Endothelial cell of umbilical vein (primary cell): Measurements from ENCODE around the gene ACER3. TPM values are rescaled to one million over a fixed set of nuclear protein-coding genes. Genes with fewer than 3 reads are reported as not detected.

Experiments used
- BruUV-seq: library from RNA; stranded (reverse); fragments of 400-500 nt; replicated peaks from 2 replicates; lab custom pipeline; 2021; lab: Mats Ljungman, UMichigan
- CTCF ChIA-PET: fragments of 300-600, 350-600 bp; sonication (Branson Sonifier 250); formaldehyde crosslinking; loops from one replicate; lab custom pipeline; 2021; ENCODE audit warnings: antibody characterized with exemption, inconsistent platforms; lab: Charles Lee
- POLR2A ChIA-PET: fragments of 300-600, 350-600 bp; sonication (Branson Sonifier 250); formaldehyde crosslinking; loops from one replicate; lab custom pipeline; 2021; ENCODE audit warnings: antibody characterized with exemption, inconsistent platforms; lab: Charles Lee
- DNase-seq: peaks from one replicate; pipeline ENCODE4 v3.0.0-alpha.2; 2011; ENCODE audit warnings: low read depth, low spot score
- FAIRE-seq: peaks from 2 replicates; lab custom pipeline; 2011; peaks lifted over from hg19 to GRCh38; lab: Jason Lieb, UNC
- H2AFZ ChIP-seq: 2 replicates; pipeline ENCODE4 v1.6.0; 2012; ENCODE audit warnings: low read depth, low read length, control low read depth, inconsistent platforms
- H3K27ac ChIP-seq: 2 replicates; pipeline ENCODE4 v1.5.1; 2011; ENCODE audit warnings: low read depth, mild to moderate bottlenecking, control low read depth, low read length, moderate library complexity; ENCODE audit not compliant: insufficient read depth
- H3K27me3 ChIP-seq, 2 experiments: 2 replicates each; pipeline versions ENCODE4 v1.6.0 to v1.6.1; 2011; ENCODE audit warnings: low read length in 2 of 2, mixed read lengths in 1 of 2; ENCODE audit not compliant: control insufficient read depth in 2 of 2, insufficient read depth in 2 of 2
- H3K36me3 ChIP-seq, 2 experiments: 2 replicates in 1 of 2; 3 replicates in 1 of 2; pipeline ENCODE4 v1.5.1; 2011; ENCODE audit warnings: low read length in 2 of 2, mild to moderate bottlenecking in 1 of 2, moderate library complexity in 1 of 2; ENCODE audit not compliant: control insufficient read depth in 2 of 2, insufficient read depth in 2 of 2; ENCODE audit errors: extremely low read depth in 1 of 2
- H3K4me1 ChIP-seq: 3 replicates; pipeline ENCODE4 v1.5.1; 2011; ENCODE audit warnings: mild to moderate bottlenecking, low read length; ENCODE audit not compliant: control insufficient read depth, insufficient read depth; ENCODE audit errors: extremely low read depth
- H3K4me2 ChIP-seq: 2 replicates; pipeline ENCODE4 v1.6.1; 2011; ENCODE audit warnings: low read length, control low read depth, mixed read lengths; ENCODE audit not compliant: insufficient read depth
- H3K4me3 ChIP-seq, 3 experiments: fragments of 200-600 bp in 1 of 3; sonication (generic), shearing (Covaris generic) in 1 of 3; replicated peaks in 1 of 3; 2 replicates each; pipeline ENCODE4 v1.5.1; 2011 to 2016; ENCODE audit warnings: control low read depth in 3 of 3, low read length in 3 of 3, mild to moderate bottlenecking in 2 of 3, inconsistent platforms in 1 of 3, low read depth in 1 of 3, moderate library complexity in 1 of 3; ENCODE audit not compliant: insufficient read depth in 1 of 3
- H3K79me2 ChIP-seq: 2 replicates; pipeline ENCODE4 v1.6.0; 2012; ENCODE audit warnings: low read length, inconsistent platforms; ENCODE audit not compliant: control insufficient read depth, insufficient read depth
- H3K9ac ChIP-seq: replicated peaks from 2 replicates; pipeline ENCODE3; 2011; ENCODE audit warnings: low read length, control low read depth; ENCODE audit not compliant: insufficient read depth; ENCODE audit errors: extremely low read depth
- H3K9me1 ChIP-seq: replicated peaks from 3 replicates; pipeline ENCODE4 v1.6.0; 2011; ENCODE audit warnings: mild to moderate bottlenecking, low read length; ENCODE audit not compliant: control insufficient read depth, insufficient read depth; ENCODE audit errors: extremely low read depth
- H3K9me3 ChIP-seq: replicated peaks from 2 replicates; pipeline ENCODE4 v1.5.1; 2012; ENCODE audit warnings: low read length, inconsistent platforms; ENCODE audit not compliant: control insufficient read depth, insufficient read depth
- H4K20me1 ChIP-seq: replicated peaks from 2 replicates; pipeline ENCODE3; 2011; ENCODE audit warnings: mild to moderate bottlenecking, low read length; ENCODE audit not compliant: control insufficient read depth, insufficient read depth; ENCODE audit errors: extremely low read depth
- CTCF ChIP-seq, 2 donors: IDR thresholded peaks; 1 replicate in 1 of 2; 2 replicates in 1 of 2; pipeline ENCODE4 v1.5.1; 2011; ENCODE audit warnings: low read length in 2 of 2, mild to moderate bottlenecking in 2 of 2, moderate library complexity in 2 of 2, control low read depth in 1 of 2, inconsistent platforms in 1 of 2, low read depth in 1 of 2; ENCODE audit not compliant: insufficient read depth in 1 of 2; ENCODE audit errors: extremely low read depth in 1 of 2
- EZH2 ChIP-seq: IDR thresholded peaks from 2 replicates; pipeline ENCODE4 v1.6.1; 2012; ENCODE audit warnings: borderline replicate concordance, low read depth, mild to moderate bottlenecking, moderate library complexity, low read length, inconsistent platforms; ENCODE audit not compliant: severe bottlenecking
- FOS ChIP-seq: IDR thresholded peaks from 2 replicates; pipeline ENCODE4 v1.6.1; 2011; ENCODE audit warnings: mild to moderate bottlenecking, low read length, moderate library complexity, borderline replicate concordance; ENCODE audit not compliant: insufficient read depth
- GATA2 ChIP-seq: IDR thresholded peaks from 2 replicates; pipeline ENCODE4 v1.7.0; 2011; ENCODE audit warnings: low read depth, mild to moderate bottlenecking, moderate library complexity, mixed read lengths, low read length; ENCODE audit not compliant: insufficient read length, insufficient read depth
- JUN ChIP-seq: IDR thresholded peaks from 2 replicates; pipeline ENCODE4 v1.6.1; 2011; ENCODE audit warnings: borderline replicate concordance, low read depth; ENCODE audit not compliant: insufficient read length, insufficient read depth
- MAX ChIP-seq: IDR thresholded peaks from 2 replicates; pipeline ENCODE4 v1.6.1; 2011; ENCODE audit not compliant: insufficient read depth, insufficient read length
- MYC ChIP-seq: IDR thresholded peaks from one replicate; pipeline ENCODE4 v1.6.1; 2011; ENCODE audit warnings: mild to moderate bottlenecking, low read depth, low read length
- POLR2A ChIP-seq: IDR thresholded peaks from 2 replicates; pipeline ENCODE4 v1.6.1; 2012; ENCODE audit warnings: low read depth, mild to moderate bottlenecking, control low read depth, low read length
- POLR2AphosphoS5 ChIP-seq: IDR thresholded peaks from 2 replicates; pipeline ENCODE4 v1.6.1; 2012; ENCODE audit warnings: low read depth, mild to moderate bottlenecking, control low read depth, low read length, moderate library complexity; ENCODE audit not compliant: insufficient read depth
- dilution Hi-C: fragments of 300-500 bp; cut with MboI; formaldehyde crosslinking; loops from one replicate; pipeline ENCODE4 v1.15.0; 2019; ENCODE audit warnings: low sequenced_read_pairs; ENCODE audit not compliant: extremely low pct_ligation_motif_present
- intact Hi-C: fragments of 100-400 bp; cut with micrococcal nuclease; formaldehyde crosslinking; loops from one replicate; pipeline ENCODE4 v1.10.0; 2022
- polyA plus RNA-seq, 4 experiments: library from polyadenylated mRNA; depleted of rRNA in 3 of 4; stranded (reverse) in 3 of 4; unstranded in 1 of 4; fragments of >200 nt; gene quantifications; 2 replicates each; pipeline versions ENCODE4 v1.2.1 to v1.2.3, GENCODE V29; 2011 to 2012; ENCODE audit warnings: missing spikeins in 1 of 4
- total RNA-seq: library from RNA; stranded (reverse); gene quantifications from 2 replicates; pipeline ENCODE4 v1.2.3, GENCODE V29; 2021

ACER3 gene
- total and polyA plus RNA-seq, 2 donors (not counting 3 experiments of a cell fraction or from before 2014, with no cell fraction given), result 9.9 to 31.6 TPM

DNA sequence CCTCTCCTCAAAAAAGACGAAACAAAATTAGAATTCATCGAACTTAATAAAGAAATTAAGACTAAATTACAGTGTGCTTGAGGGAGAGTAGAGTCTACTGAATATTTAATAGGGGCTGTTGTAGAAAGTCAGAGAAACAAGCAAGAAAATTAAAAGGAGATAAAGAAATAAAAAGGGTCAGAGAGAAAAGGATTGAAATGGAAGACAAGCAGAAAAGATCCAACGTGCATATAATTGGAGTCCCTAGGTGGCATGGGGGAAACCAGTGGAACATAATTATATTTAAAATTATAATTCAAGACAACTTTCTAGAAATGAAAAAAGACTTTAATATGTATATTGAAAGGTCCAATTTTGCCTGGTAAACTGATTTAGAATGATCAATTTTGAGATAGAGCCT lies 74.3 kb downstream of the ACER3 start:
- Histone ChIP-seq H3K4me3 (no peak overlapping the region), H3K27ac (no peak overlapping the region), H3K9me3 (no peaks in the 10 kb centered on the region), H3K36me3 (no peaks in the 10 kb centered on the region), H3K4me2 (no peak overlapping the region), H2AFZ (no peak overlapping the region), H3K9ac (no peak overlapping the region), H3K4me1 (peaks cover 7% of the 10 kb centered on the region), H4K20me1 (no peaks in the 10 kb centered on the region), H3K27me3 (no peaks in the 10 kb centered on the region), H3K79me2 (no peaks in the 10 kb centered on the region), H3K9me1 (no peaks in the 10 kb centered on the region)
- dilution Hi-C loops (no loop called here), intact Hi-C loops (no loop called here)
- CTCF ChIA-PET, result no interaction called here
- TF ChIP-seq POLR2AphosphoS5 (no peak), CTCF (IDR thresholded peaks at IDR 0.05; ENCODE audit: extremely low read depth in 1 of 2, insufficient read depth in 1 of 2, low read depth in 1 of 2, low read length in 2 of 2) (no peak), GATA2 (no peak), MAX (no peak), MYC (no peak), JUN (no peak), EZH2 (no peak), FOS (no peak), POLR2A (no peak)
- no TSS peak for BruUV-seq
- FAIRE-seq (no peak), DNase-seq (no peak)
- POLR2A ChIA-PET, result no interaction called here
